SK-N-SH (cell line): Measurements from ENCODE around the gene WRAP73.

Experiments
- EP300 ChIP-seq, 2 experiments: IDR thresholded peaks; 2 replicates each; pipeline versions ENCODE4 v1.4.0 to v1.6.1; 2012; ENCODE audit warnings: borderline replicate concordance in 1 of 2, low read depth in 1 of 2, low read length in 1 of 2
- MXI1 ChIP-seq: IDR thresholded peaks from 2 replicates; pipeline ENCODE4 v1.6.1; 2012; ENCODE audit warnings: mild to moderate bottlenecking, low read depth, low read length, improper control_type of control experiment
- RAD21 ChIP-seq: IDR thresholded peaks from 2 replicates; pipeline ENCODE4 v1.6.1; 2012; ENCODE audit warnings: mild to moderate bottlenecking, low read length
- TF ChIP-seq, protein P1 (sequence below): IDR thresholded peaks from 2 replicates; pipeline ENCODE4 v1.6.1; 2012; ENCODE audit warnings: mild to moderate bottlenecking, low read depth, low read length, moderate library complexity

- TF ChIP-seq MXI1 (no peak), EP300 (IDR thresholded peaks at IDR 0.05; ENCODE audit: borderline replicate concordance in 1 of 2, low read depth in 1 of 2, low read length in 1 of 2) (no peak), RAD21 (no peak)
- TF ChIP-seq, protein P1, sequence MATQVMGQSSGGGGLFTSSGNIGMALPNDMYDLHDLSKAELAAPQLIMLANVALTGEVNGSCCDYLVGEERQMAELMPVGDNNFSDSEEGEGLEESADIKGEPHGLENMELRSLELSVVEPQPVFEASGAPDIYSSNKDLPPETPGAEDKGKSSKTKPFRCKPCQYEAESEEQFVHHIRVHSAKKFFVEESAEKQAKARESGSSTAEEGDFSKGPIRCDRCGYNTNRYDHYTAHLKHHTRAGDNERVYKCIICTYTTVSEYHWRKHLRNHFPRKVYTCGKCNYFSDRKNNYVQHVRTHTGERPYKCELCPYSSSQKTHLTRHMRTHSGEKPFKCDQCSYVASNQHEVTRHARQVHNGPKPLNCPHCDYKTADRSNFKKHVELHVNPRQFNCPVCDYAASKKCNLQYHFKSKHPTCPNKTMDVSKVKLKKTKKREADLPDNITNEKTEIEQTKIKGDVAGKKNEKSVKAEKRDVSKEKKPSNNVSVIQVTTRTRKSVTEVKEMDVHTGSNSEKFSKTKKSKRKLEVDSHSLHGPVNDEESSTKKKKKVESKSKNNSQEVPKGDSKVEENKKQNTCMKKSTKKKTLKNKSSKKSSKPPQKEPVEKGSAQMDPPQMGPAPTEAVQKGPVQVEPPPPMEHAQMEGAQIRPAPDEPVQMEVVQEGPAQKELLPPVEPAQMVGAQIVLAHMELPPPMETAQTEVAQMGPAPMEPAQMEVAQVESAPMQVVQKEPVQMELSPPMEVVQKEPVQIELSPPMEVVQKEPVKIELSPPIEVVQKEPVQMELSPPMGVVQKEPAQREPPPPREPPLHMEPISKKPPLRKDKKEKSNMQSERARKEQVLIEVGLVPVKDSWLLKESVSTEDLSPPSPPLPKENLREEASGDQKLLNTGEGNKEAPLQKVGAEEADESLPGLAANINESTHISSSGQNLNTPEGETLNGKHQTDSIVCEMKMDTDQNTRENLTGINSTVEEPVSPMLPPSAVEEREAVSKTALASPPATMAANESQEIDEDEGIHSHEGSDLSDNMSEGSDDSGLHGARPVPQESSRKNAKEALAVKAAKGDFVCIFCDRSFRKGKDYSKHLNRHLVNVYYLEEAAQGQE, result no peak
Observed at GRCh38 chr1:3685906-3686305, 36.0 kb upstream of the WRAP73 start.
